Activated CD4-positive, alpha-beta T cell treated with anti-CD3 and anti-CD28 coated beads, Interleukin-2, Interleukin-4, amounts not matched to agents 100 ng/mL and 50 ng/mL, durations not matched to agents 16 hours and 8 hours (primary cell): Measurements from ENCODE around the gene SMC1A.
"Not testable (repeated sequence)": the region's sequence is repeated elsewhere in the genome, so short reads cannot be mapped to it uniquely, and the experiment has no call there.

Experiments
- DNase-seq: peaks from one replicate; pipeline ENCODE4 v3.0.0-alpha.2; 2020; ENCODE audit warnings: low spot score

SMC1A gene

GRCh38 chrX:53422086-53422860 is at the start of gene SMC1A:
TSS of gene SMC1A (minus strand) at chrX:53422654. CDS start at chrX:53422600, 54 bp downstream.
- peak; percentile 99 for DNase-seq

DNA sequence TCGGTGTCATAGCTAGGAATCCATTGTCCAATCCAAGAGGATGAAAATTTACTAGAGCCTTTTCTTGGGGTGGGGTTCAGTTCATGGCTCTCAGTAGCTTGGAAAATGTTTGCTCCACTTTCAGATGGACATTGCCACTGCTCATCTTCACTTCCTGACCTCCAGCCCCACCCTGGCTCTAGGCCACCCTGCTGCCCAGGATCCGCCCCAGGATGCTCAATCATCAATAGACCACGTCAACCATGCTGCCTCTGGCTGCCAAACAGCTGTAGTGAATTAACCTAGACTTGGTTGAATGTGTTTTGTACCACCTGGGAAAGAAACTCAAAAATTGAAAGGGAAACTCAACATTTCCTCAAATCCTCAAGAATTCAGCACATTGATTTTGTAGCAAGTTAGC is 48.9 kb upstream of the SMC1A start:
- DNase-seq: no peak

DNA sequence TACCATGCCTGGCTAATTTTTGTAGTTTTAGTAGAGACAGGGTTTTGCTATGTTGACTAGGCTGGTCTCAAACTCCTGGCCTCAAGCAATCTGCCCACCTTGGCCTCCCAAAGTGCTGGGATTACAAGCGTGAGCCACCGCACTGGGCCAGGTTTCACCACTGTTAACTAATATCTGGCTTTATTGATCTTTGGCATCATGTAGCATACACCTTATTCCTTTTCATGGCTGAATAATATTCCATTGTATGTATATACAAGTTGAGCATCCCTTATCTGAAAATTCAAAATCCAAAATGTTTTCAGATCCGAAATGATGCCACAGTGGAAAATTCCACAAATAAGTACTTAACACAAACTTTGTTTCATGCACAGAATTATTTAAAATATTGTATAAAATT is 46.2 kb upstream of the SMC1A start:
- DNase-seq: not testable (repeated sequence)

GRCh38 chrX:53458082-53458481 is 35.6 kb upstream of the SMC1A start:
- DNase-seq: no peak

DNA sequence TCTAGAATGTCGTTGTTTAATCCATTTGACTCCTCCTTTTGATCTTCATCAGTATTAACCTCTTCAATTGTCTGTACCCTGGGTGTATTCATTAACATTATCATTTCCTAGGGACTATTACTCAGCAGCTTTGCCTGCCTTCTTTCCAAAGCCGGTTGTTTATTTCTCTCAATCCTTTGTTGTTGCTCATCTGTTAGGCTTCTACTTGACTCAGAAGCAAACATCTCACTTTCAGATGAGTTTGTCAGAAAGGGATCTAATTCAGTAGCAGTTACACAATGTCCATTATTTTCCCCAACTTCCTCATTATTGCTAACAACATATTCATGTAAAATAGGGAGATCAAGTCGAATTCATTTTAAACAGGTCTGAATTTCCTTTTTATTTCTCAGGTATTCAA is 33.8 kb upstream of the SMC1A start:
- DNase-seq: no peak

GRCh38 chrX:53452812-53453211 is 30.4 kb upstream of the SMC1A start:
- DNase-seq: no peak

DNA sequence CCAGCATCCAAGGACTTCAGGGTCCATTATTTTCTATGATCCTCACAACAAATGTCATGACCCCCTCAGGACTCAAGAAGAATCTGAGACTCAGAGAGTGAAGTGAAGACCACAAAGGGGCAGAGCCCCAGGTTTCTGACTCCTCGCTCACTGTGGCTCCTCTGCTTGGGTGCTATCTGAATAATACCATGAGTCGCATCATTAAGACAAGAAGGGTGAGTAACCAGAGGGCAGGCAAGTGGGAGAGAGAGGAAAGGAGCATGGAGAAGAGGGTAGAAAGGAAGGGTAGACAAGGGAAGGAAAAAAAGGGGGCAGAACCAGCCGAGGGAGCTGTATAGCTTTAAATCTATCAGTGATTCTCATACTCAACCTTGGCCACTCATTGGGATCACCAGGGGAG is 27.2 kb upstream of the SMC1A start:
- DNase-seq: no peak

- no peak for DNase-seq
Observed at GRCh38 chrX:53447441-53447840, 25.0 kb upstream of the SMC1A start.

DNA sequence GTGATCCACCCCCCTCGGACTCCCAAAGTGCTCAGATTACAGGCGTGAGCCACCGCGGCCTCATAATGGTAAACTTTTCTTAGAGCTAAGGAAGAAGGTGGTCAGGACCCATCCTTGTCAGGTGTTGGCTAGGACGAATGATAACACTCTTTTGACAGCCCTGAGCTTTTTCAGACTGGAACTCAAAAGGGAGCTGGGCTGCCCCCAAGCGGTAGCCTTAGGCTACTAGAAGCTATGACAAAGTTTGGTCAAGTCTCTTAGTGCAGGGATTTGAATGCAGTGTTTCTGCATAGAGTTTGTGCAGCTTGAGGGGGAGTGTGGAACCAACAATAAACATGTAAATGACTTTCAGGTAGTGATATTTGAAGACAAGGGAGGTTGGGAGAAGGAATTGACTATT is 23.5 kb upstream of the SMC1A start:
- peak; percentile 58 for DNase-seq

DNA sequence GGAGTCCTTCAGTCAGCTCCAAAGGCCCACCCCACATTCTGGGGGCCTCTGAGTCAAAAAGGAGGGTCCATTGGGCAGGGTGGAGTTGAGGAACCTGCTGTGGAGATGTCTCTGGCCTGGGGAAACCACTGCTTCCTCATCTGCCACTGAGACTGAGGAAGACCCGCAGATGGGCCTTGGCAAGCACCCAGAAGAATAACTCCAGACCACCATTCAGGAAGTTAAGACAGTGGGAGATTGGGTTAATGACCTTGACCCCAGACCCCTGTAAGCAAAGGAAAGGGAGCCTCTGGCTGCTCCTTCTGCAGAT is 19.8 kb upstream of the SMC1A start:
- DNase-seq: no peak

GRCh38 chrX:53441531-53442321 is 19.3 kb upstream of the SMC1A start:
- DNase-seq: peak; percentile 87

DNA sequence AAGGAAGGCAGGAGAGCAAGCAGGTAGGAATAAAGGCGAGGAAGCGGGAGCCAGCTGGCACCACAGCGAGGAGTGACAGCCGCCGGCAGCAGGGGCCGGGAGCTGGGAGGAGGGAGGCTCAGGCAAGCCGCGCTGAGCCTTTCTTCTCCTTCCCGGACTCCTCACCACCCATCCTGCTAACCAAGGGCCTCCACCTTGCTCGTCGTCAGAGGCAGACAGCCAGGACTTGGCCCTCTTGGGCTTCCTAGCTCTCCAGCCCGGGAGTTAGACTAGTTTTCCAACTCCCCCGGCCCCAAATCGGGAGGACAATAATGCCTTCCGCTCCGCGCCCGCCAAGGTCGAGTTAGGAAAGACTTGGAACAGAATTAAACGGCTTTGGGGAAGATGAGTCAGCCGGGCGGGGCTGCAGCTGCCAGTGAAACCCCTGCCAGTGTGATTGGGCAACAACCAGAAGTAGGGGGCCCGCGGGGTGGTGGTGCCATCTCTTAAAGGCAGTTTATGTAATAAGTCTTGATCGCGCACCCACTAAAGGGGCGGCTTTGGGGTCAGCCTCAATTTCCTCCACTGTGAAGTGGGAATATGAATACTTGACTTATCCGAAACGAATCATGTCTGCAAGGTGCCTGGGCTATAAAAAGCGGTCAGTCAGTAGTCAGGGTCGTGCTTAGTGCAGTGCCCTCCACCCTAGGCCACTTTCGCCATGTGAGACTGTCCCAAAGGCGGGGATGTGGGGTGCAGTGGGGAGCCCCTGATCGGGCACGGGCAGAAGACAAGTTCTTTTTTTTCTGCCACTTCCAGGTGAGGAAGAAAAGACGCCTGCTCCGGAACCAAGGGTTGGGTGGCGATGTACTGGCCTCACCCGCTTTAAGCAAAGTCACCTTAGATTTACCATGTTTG is 18.4 kb upstream of the SMC1A start:
- peak; percentile 55 for DNase-seq

DNA sequence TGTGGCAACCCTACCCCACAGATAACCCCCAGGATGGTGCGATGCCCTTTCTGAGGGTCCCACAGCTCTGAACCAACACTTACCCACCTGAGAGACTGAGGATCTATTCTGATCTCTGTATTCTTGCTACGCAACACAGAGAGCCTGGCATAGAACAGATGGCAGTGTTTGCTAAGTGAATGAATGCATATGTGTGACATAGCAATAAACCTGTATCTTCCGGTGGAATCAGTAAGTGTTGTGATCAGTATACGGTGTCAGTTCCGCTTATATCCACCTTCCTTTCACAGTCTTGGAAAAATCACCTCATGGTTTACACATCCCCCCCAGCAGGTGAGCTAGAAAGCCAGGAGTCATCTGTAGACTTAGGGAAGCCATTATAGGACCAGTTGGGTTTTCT is 17.6 kb upstream of the SMC1A start:
- DNase-seq: no peak

- no peak for DNase-seq
Observed at GRCh38 chrX:53438832-53439230, 16.4 kb upstream of the SMC1A start.

- peak; percentile 24 for DNase-seq
Observed at GRCh38 chrX:53438174-53438831, 15.8 kb upstream of the SMC1A start.

DNA sequence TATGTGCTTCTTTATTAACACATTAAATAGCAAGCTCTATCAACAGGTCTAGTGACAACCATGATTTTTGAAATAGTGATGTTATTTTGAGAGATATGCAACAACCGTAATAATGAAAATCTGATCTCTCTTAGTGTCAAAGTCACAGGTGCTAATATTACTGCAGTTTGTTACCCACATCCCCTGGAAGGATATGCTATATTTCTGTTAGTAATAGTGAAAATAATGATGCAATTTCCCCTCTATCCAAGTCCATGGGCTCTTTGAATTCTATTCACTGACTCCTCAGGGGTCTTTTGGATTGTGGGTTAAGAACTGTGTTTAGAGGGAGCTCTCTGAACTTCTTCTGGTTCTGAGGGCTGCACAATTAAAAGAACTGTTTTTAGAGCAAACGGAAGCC is 14.8 kb upstream of the SMC1A start:
- peak; percentile 67 for DNase-seq

- DNase-seq: peak; percentile 85
Observed at GRCh38 chrX:53435997-53436396, 13.5 kb upstream of the SMC1A start.

DNA sequence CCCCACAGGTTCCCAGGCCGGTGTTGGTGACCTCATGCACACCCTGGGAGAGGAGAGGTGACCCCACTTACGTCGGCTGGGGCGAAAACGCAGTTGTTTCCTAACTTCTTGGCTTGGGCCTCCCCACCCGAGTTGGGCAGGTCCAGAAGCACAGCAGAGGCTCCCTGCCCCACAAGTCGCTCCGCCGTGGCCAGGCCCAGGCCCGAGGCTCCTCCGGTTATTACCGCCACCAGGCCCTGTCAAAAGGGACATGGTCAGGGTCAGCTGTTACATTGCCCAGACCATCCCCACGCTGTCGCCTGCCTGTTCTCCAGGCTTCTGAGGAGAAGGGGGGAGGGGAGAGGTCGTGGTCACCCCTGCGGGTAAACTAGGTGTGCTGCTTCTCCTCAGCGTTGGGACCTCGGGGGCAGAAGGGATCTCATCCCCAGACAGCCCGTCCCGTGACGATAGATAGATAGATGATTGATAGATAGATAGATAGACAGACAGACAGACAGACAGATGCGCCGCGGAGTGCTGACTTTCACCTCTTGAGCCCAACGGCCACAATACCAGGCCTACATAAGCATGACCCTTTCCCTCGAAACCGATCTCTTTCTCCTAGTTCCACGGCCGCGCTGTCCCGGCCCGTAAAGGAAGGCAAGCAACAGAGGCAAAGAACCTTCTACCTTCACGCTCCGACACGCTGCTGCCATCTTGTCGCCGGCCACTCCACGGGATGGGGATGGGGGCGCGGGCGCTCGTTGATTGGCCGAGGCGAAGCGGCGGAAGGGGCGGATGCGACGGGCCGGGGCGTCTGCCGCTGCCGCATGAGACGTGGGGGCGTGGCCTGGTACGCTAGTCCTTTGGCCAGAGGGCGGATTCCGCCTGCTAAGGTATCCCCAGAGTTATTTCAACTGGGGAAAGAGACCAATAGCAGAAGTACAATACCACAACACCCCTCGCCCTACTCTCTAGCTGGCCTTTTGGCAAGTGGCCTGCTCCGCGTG is 11.5 kb upstream of the SMC1A start, which contains the start of gene HSD17B10:
TSS of gene HSD17B10 (minus strand) at position 720 of the 989 bp plus-strand sequence. CDS start at position 695, 25 bp downstream.
- peak; percentile 91 for DNase-seq

DNA sequence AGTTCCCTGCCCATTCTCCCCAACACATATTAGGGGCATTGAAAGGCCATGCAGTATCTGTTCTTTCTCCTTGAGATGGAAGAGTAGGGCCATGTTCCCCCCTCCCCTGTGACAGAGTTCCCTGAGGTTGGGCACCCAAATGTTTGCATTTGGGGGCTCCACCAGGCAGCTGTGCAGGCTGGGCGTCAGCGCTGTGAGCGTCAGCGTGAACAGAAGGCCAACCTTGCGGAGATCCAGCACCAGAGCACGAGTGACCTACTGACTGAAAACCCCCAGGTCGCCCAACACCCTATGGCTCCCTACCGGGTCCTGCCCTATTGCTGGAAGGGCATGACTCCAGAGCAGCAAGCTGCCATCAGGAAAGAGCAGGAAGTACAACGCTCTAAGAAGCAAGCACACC is 7.8 kb upstream of the SMC1A start:
- no peak for DNase-seq

DNA sequence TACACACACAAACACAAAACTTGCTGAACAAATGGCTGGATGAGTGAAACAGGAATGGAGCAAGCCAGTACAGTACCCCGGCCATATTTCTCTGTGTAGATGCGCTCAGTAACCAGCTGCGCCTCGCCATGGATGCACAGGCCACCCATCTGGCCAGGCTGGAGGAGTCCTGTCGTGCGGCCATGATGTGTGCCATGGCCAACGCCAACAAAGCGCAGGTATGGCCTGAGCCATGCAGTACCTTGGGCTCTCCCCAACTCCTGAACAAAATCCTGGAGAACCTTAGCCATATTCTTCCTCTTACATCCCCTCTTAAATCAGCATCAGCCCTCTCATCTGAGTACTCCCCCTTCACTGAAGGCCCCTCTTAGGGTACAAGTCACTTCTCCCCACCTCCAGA is 7.3 kb upstream of the SMC1A start:
- DNase-seq: no peak

GRCh38 chrX:53422861-53423306 is 430 bp upstream of the SMC1A start, which contains the start of gene RIBC1:
TSS of gene RIBC1 (plus strand) at chrX:53422873. CDS start at chrX:53426277, 3,404 bp downstream.
- DNase-seq: no peak
